Retinal pigment epithelial cell (primary cell): ENCODE results near the gene DNMT1.

Experiments used
- DNase-seq: peaks from one replicate; pipeline ENCODE4 v3.0.0-alpha.2; 2010; ENCODE audit warnings: low read depth
- H3K4me3 ChIP-seq: 2 replicates; pipeline ENCODE4 v1.5.1; 2011; ENCODE audit warnings: mild to moderate bottlenecking, low read length, control low read depth, moderate library complexity
- CTCF ChIP-seq: conservative IDR thresholded peaks from 2 replicates; pipeline ENCODE4 v1.5.1; 2011; ENCODE audit warnings: low read depth, low read length, control low read depth, inconsistent platforms

DNMT1 gene

GRCh38 chr19:10141479-10141878 is 53.3 kb downstream of the DNMT1 start:
- H3K4me3 ChIP-seq, result no peak overlapping the region
- DNase-seq, result no peak
- TF ChIP-seq CTCF, result no peak

- TF ChIP-seq CTCF, result no peak
- DNase-seq, result no peak
- no peak overlapping the region for H3K4me3 ChIP-seq
Measured at GRCh38 chr19:10139952-10140351, 54.8 kb downstream of the DNMT1 start.

GRCh38 chr19:10138879-10139795 is 55.6 kb downstream of the DNMT1 start:
- no peak overlapping the region for H3K4me3 ChIP-seq
- DNase-seq, result no peak
- TF ChIP-seq CTCF, result no peak

GRCh38 chr19:10137751-10138682 is 56.7 kb downstream of the DNMT1 start:
- DNase-seq, result no peak
- TF ChIP-seq CTCF, result no peak
- H3K4me3 ChIP-seq, result no peak overlapping the region

GRCh38 chr19:10136936-10137335 is 57.8 kb downstream of the DNMT1 start:
- TF ChIP-seq CTCF, result no peak
- no peak overlapping the region for H3K4me3 ChIP-seq
- DNase-seq, result no peak

GRCh38 chr19:10135551-10136334 is 59.0 kb downstream of the DNMT1 start:
- H3K4me3 ChIP-seq, result no peak overlapping the region
- TF ChIP-seq CTCF, result no peak
- no peak for DNase-seq
